ENCODE results near the gene ALOX12B. TPM values are rescaled to one million over a fixed set of nuclear protein-coding genes. Genes with fewer than 3 reads are reported as not detected.

ALOX12B gene
- polyA plus RNA-seq, 2 of the 4 experiments (the other 2 are of a cell fraction): 0.63 to 1.0 TPM

- no peak for TF ChIP-seq JUNB (IDR thresholded peaks at IDR 0.05)
- TF ChIP-seq E2F6 (IDR thresholded peaks at IDR 0.05; ENCODE audit: borderline replicate concordance, low read depth): 0 out of 2 replicates have a peak, but pooled peaks have one; percentile 39
- TF ChIP-seq RNF2 (IDR thresholded peaks at IDR 0.05; ENCODE audit: borderline replicate concordance, low read depth): no peak
- TF ChIP-seq KDM1A (IDR thresholded peaks at IDR 0.05; ENCODE audit: low read depth): no peak
- TF ChIP-seq USF2 (IDR thresholded peaks at IDR 0.05): peak; percentile 33; the same call in 1 of the 2 replicates
- no peak for TF ChIP-seq PBX3 (IDR thresholded peaks at IDR 0.05)
- TF ChIP-seq CHD4 (IDR thresholded peaks at IDR 0.05; ENCODE audit: borderline replicate concordance): no peak
- no peak for TF ChIP-seq EP300 (IDR thresholded peaks at IDR 0.05)
- no peak for TF ChIP-seq FOXS1 (CRISPR knock-in tag; IDR thresholded peaks at IDR 0.05)
- TF ChIP-seq JUN (IDR thresholded peaks at IDR 0.05): 0 out of 5 replicates have a peak, but pooled peaks of 1 of the 2 experiments have one; percentile 4
- TF ChIP-seq NR3C1 (IDR thresholded peaks at IDR 0.05): no peak
- TF ChIP-seq, protein P1, sequence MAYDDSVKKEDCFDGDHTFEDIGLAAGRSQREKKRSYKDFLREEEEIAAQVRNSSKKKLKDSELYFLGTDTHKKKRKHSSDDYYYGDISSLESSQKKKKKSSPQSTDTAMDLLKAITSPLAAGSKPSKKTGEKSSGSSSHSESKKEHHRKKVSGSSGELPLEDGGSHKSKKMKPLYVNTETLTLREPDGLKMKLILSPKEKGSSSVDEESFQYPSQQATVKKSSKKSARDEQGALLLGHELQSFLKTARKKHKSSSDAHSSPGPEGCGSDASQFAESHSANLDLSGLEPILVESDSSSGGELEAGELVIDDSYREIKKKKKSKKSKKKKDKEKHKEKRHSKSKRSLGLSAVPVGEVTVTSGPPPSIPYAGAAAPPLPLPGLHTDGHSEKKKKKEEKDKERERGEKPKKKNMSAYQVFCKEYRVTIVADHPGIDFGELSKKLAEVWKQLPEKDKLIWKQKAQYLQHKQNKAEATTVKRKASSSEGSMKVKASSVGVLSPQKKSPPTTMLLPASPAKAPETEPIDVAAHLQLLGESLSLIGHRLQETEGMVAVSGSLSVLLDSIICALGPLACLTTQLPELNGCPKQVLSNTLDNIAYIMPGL (CRISPR knock-in tag; IDR thresholded peaks at IDR 0.05; ENCODE audit: borderline replicate concordance): no peak
- no peak for TF ChIP-seq RCOR1 (IDR thresholded peaks at IDR 0.05; ENCODE audit: low read depth, low read length)
- TF ChIP-seq POLR2A (IDR thresholded peaks at IDR 0.05; ENCODE audit: low read length): no peak
- no peak for TF ChIP-seq KDM5A (IDR thresholded peaks at IDR 0.05)
- no peak for TF ChIP-seq RAD21 (conservative IDR thresholded peaks at IDR 0.05 in 1 of 2, IDR thresholded peaks at IDR 0.05 in 1 of 2)
- WGBS (ENCODE audit: missing lambda C conversion rate): 35% methylated on average over 24 of the region's 24 CpGs
- Histone ChIP-seq H3K4me3 (peak overlapping the region; percentile 56), H3K4me1 (peaks cover 19% of the 10 kb centered on the region), H3K9me3 (no peaks in the 10 kb centered on the region), H3K27ac (peak overlapping the region in 1 of 2 experiments; percentile 83; a peak in 5 of 6 replicates), H3K4me2 (peak overlapping the region; percentile 95)
- ChIA-PET CTCF (interaction anchor here (0.8 to 8.1 kb wide), 10 partner anchors 9 to 622 kb away, joined by 3 to 116 read pairs (median 5); partner anchors contain the start of gene VAMP2), POLR2A (interaction anchor here (0.9 to 3.9 kb wide), 9 partner anchors 9 to 171 kb away, joined by 3 to 35 read pairs (median 4); partner anchors contain the start of genes BORCS6, CTC1 and SLC25A35)
- DNase-seq (ENCODE audit: low read depth in 1 of 2, low spot score in 1 of 2) (peak in 1 of 2 experiments; percentile 53), FAIRE-seq (no peak), ATAC-seq (no peak)
Measured at GRCh38 chr17:8124350-8125153, 37.0 kb upstream of the ALOX12B start.

DNA sequence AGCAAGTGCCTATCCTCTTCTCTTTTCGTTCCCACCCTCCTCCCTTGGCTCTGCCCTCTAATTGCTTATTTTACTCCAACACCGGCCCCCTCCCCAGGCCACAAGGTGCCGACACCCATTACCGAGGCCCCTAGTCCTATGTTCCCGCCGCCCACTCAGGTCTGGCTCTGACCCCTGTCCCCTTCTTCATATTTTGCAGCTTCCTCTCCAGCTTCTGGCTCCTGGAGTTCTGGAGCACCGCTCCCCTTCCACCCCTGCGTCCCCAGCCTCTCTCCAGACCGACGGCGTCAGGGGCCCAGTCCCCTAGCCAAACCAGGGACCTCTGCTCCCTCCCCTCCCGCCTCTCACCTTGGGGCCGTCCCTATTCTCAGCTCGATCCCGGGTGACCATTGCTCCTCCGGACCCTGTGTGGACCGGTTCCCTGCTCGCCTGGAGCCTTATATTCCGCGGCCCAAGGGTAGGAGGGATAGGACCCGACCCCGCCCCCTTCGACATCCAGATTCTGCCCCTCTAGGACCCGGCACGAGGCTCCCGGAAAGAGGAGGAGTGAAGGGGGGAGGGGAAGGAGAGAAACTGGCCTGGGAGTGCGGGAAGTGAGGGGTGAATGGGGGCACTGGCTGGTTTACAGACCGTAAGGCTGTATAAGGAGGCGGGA lies 36.3 kb upstream of the ALOX12B start, which contains the start of gene HES7:
Gene HES7, minus strand, starts transcription at position 412 of the 655 bp plus-strand sequence. Its CDS starts 22 bp downstream, at position 390.
- DNase-seq (ENCODE audit: low read depth in 1 of 2, low spot score in 1 of 2) (peak in 1 of 2 experiments; percentile 62), ATAC-seq (no peak), FAIRE-seq (no peak)
- peak; percentile 53 for TF ChIP-seq POLR2A (IDR thresholded peaks at IDR 0.05; ENCODE audit: low read length)
- no peak for TF ChIP-seq MYC (IDR thresholded peaks at IDR 0.05; ENCODE audit: borderline replicate concordance, low read length)
- peak; percentile 59 for TF ChIP-seq MAX (IDR thresholded peaks at IDR 0.05)
- TF ChIP-seq JUN (IDR thresholded peaks at IDR 0.05): 0 out of 5 replicates have a peak, but pooled peaks of 1 of the 2 experiments have one; percentile 30
- no peak for TF ChIP-seq NFE2L2 (conservative IDR thresholded peaks at IDR 0.05; ENCODE audit: low read length)
- WGBS (ENCODE audit: missing lambda C conversion rate): 2% methylated on average over 29 of the region's 29 CpGs
- POLR2A ChIA-PET: interaction anchor here (0.9 to 3.9 kb wide), 10 partner anchors 10 to 172 kb away, joined by 3 to 35 read pairs (median 4); partner anchors contain the start of genes BORCS6, CTC1 and SLC25A35
- Histone ChIP-seq H3K27ac (peak within 1 kb of the TSS; percentile 61 to 83), H3K4me2 (peak within 1 kb of the TSS; percentile 95), H3K9me3 (no peaks in the 10 kb centered on the region), H3K4me1 (peaks cover 19% of the 10 kb centered on the region), H3K4me3 (peak within 1 kb of the TSS; percentile 56)
- CTCF ChIA-PET: interaction anchor here (0.8 to 8.1 kb wide), 13 partner anchors 9 to 623 kb away, joined by 3 to 116 read pairs (median 5); partner anchors contain the start of gene VAMP2
